22Rv1 (cell line): ENCODE results near the gene PPP3CB.

Experiments
- ZFX ChIP-seq: fragments of 450-650 bp; IDR thresholded peaks from 2 replicates; pipeline ENCODE4 v1.6.1; 2017; ENCODE audit warnings: antibody characterized with exemption, borderline replicate concordance
- TF ChIP-seq, protein P1 (sequence below): fragments of 450-650 bp; IDR thresholded peaks from 2 replicates; pipeline ENCODE4 v1.5.1; 2017; ENCODE audit warnings: mild to moderate bottlenecking

DNA sequence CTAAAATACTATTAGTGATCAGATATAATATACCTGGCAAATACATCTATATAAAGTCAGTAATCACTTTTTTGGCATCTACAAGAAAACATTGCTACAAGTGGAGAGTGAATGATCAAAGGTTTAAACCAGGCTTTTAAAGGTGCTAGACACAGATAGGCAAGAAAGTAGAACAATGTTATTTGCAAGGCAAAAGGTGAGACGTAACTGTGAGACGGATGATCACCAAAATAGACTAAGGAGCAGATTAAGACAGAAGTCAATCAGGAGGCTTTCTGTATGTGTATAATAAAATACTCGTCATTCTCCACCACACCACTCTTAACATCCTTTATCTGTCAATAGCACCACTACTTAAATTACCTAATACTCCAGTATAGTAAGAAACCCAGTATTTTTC lies 90.3 kb downstream of the PPP3CB start:
- TF ChIP-seq, protein P1, sequence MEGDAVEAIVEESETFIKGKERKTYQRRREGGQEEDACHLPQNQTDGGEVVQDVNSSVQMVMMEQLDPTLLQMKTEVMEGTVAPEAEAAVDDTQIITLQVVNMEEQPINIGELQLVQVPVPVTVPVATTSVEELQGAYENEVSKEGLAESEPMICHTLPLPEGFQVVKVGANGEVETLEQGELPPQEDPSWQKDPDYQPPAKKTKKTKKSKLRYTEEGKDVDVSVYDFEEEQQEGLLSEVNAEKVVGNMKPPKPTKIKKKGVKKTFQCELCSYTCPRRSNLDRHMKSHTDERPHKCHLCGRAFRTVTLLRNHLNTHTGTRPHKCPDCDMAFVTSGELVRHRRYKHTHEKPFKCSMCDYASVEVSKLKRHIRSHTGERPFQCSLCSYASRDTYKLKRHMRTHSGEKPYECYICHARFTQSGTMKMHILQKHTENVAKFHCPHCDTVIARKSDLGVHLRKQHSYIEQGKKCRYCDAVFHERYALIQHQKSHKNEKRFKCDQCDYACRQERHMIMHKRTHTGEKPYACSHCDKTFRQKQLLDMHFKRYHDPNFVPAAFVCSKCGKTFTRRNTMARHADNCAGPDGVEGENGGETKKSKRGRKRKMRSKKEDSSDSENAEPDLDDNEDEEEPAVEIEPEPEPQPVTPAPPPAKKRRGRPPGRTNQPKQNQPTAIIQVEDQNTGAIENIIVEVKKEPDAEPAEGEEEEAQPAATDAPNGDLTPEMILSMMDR = no peak
- no peak for TF ChIP-seq ZFX
